ENCODE data around the gene ADGRV1.

DNA sequence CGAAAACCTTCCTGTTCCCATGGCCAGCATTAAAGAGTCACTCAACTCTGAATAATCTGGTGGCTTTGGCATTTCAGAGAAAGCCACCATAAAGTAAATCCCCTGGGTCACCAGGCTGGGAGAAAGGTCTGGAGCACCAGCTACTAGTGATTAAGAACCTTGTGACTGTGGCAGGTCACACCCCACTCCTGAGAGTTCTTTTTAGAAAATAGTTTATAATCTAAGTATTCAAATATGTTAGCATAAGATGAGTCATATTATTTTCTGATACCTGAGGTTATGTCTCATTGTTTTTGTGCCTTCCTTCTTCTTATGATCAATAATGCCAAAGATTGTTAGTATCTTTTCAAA lies 472.8 kb downstream of the ADGRV1 start:
- TF ChIP-seq, protein P1, sequence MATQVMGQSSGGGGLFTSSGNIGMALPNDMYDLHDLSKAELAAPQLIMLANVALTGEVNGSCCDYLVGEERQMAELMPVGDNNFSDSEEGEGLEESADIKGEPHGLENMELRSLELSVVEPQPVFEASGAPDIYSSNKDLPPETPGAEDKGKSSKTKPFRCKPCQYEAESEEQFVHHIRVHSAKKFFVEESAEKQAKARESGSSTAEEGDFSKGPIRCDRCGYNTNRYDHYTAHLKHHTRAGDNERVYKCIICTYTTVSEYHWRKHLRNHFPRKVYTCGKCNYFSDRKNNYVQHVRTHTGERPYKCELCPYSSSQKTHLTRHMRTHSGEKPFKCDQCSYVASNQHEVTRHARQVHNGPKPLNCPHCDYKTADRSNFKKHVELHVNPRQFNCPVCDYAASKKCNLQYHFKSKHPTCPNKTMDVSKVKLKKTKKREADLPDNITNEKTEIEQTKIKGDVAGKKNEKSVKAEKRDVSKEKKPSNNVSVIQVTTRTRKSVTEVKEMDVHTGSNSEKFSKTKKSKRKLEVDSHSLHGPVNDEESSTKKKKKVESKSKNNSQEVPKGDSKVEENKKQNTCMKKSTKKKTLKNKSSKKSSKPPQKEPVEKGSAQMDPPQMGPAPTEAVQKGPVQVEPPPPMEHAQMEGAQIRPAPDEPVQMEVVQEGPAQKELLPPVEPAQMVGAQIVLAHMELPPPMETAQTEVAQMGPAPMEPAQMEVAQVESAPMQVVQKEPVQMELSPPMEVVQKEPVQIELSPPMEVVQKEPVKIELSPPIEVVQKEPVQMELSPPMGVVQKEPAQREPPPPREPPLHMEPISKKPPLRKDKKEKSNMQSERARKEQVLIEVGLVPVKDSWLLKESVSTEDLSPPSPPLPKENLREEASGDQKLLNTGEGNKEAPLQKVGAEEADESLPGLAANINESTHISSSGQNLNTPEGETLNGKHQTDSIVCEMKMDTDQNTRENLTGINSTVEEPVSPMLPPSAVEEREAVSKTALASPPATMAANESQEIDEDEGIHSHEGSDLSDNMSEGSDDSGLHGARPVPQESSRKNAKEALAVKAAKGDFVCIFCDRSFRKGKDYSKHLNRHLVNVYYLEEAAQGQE (IDR thresholded peaks at IDR 0.05; ENCODE audit: insufficient replicate concordance, low read depth): no peak
- TF ChIP-seq, protein P2, sequence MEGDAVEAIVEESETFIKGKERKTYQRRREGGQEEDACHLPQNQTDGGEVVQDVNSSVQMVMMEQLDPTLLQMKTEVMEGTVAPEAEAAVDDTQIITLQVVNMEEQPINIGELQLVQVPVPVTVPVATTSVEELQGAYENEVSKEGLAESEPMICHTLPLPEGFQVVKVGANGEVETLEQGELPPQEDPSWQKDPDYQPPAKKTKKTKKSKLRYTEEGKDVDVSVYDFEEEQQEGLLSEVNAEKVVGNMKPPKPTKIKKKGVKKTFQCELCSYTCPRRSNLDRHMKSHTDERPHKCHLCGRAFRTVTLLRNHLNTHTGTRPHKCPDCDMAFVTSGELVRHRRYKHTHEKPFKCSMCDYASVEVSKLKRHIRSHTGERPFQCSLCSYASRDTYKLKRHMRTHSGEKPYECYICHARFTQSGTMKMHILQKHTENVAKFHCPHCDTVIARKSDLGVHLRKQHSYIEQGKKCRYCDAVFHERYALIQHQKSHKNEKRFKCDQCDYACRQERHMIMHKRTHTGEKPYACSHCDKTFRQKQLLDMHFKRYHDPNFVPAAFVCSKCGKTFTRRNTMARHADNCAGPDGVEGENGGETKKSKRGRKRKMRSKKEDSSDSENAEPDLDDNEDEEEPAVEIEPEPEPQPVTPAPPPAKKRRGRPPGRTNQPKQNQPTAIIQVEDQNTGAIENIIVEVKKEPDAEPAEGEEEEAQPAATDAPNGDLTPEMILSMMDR (IDR thresholded peaks at IDR 0.05; ENCODE audit: insufficient read depth, low read length): no peak

Data from HL-60 (cell line).